Uterus (tissue), 4 donors: ENCODE results near the gene TLE4. TPM values are rescaled to one million over a fixed set of nuclear protein-coding genes. Genes with fewer than 3 reads are reported as not detected.
"Not testable (repeated sequence)": the region's sequence is repeated elsewhere in the genome, so short reads cannot be mapped to it uniquely, and the experiment has no call there.

Source experiments
- DNase-seq, 2 donors: peaks; one replicate each; pipeline ENCODE4 v3.0.0-alpha.2; 2019 to 2020
- H3K27ac ChIP-seq, 2 donors: fragments of 200-600 bp; sonication (generic); 1 replicate in 1 of 2; 2 replicates in 1 of 2; pipeline ENCODE4 v1.5.1; 2016 to 2018
- H3K27me3 ChIP-seq, 2 donors: fragments of 200-600 bp; sonication (generic); one replicate each; pipeline ENCODE4 v1.5.1; 2018 to 2019; ENCODE audit warnings: control low read depth in 1 of 2
- H3K36me3 ChIP-seq, 2 donors: fragments of 200-600 bp; sonication (generic); one replicate each; pipeline ENCODE4 v1.5.1; 2019; ENCODE audit warnings: control low read depth in 1 of 2
- H3K4me1 ChIP-seq, 2 donors: fragments of 200-600 bp; sonication (generic); one replicate each; pipeline ENCODE4 v1.5.1; 2018 to 2019; ENCODE audit warnings: control low read depth in 1 of 2
- H3K4me3 ChIP-seq, 2 donors: fragments of 200-600 bp; sonication (generic); 1 replicate in 1 of 2; 2 replicates in 1 of 2; pipeline ENCODE4 v1.5.1; 2018 to 2019; ENCODE audit warnings: mild to moderate bottlenecking in 1 of 2
- H3K9me3 ChIP-seq, 2 donors: fragments of 200-600 bp; sonication (generic); one replicate each; pipeline ENCODE4 v1.5.1; 2019; ENCODE audit warnings: control low read depth in 1 of 2
- CTCF ChIP-seq, 4 experiments: fragments of 200-600 bp in 2 of 4; fragments of 450-650 bp in 2 of 4; sonication (generic) in 2 of 4; IDR thresholded peaks; one replicate each; pipeline ENCODE4 v1.5.1; 2016 to 2019; ENCODE audit warnings: antibody characterized with exemption in 4 of 4, mild to moderate bottlenecking in 2 of 4, moderate library complexity in 1 of 4
- POLR2A ChIP-seq, 2 donors: fragments of 450-650 bp; IDR thresholded peaks; one replicate each; pipeline ENCODE4 v1.6.1; 2016; ENCODE audit warnings: antibody characterized with exemption in 2 of 2, mild to moderate bottlenecking in 1 of 2, moderate library complexity in 1 of 2
- intact Hi-C: fragments of 100-400 bp; cut with DNase I; formaldehyde crosslinking; loops from one replicate; pipeline ENCODE4 v1.15.1; 2023; ENCODE audit warnings: low total_unique reads
- total RNA-seq, 4 donors: library from RNA; depleted of rRNA in 3 of 4; stranded (reverse); fragments of >200 nt in 3 of 4; gene quantifications; one replicate each; pipeline versions ENCODE4 v1.1.0 to v1.2.4, GENCODE V29; 2014 to 2023
- donor health status: DM: yes; HTN: yes; CAD: no.

Gene TLE4
- total RNA-seq, 4 donors from 2014 or later, result 21.1 to 134 (median 35.1) TPM

DNA sequence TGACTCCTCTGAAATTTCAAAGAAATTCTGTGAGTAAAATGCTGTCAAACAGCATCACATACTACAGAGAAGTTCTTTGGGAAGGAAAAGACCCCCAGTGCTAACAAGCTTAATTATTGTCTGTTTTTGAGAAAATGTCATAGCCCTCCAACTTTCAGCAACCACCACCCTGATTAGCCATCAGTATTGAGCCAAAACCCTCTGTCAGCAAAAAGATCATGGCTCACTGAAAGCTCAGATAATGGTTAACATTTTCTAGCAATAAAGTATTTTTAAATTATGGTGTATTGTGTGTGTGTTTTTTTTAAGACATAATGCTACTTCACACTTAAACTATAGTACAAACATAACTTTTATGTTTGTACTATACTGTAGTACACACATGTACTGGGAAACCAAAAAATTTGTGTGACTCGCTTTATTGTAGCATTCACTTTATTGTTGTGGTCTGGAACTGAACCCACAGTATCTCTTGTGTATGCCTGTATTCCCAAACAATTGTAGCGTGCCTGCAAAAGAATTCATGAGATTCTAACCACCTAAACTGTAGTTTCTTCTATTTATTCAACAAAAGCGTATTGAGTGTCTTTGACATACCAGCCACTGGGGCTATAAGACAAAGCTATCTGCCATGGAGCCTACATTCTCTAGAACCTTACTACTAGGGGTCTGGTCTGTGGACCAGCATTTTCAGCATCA lies 31.6 kb downstream of the TLE4 start:
- Histone ChIP-seq H3K36me3 (no peaks in the 10 kb centered on the region), H3K4me3 (no peak overlapping the region), H3K27ac (no peak overlapping the region), H3K9me3 (no peaks in the 10 kb centered on the region), H3K27me3 (no peaks in the 10 kb centered on the region), H3K4me1 (no peaks in the 10 kb centered on the region)
- no peak for DNase-seq
- intact Hi-C loops, result no loop called here
- TF ChIP-seq CTCF (IDR thresholded peaks at IDR 0.05) (no peak), POLR2A (IDR thresholded peaks at IDR 0.05) (no peak)

DNA sequence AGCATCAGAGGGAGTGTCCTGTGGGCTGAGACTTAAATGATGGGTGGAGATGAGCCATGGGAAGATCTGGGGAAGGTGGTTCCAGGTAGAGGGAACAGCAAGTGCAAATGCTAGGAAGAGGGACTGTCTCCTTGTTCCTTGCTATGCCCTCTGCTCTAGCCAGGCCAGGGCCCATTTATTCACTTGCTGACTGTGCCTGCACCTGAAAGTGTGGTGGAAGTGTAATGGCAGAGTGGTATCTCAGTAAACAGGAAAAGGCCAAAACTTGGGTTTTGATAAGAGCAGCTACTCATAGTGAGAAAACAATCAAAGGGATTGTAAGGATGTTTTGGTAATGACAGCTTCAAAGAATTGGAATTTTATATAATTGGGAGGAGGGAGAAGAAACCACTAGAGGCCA lies 32.4 kb downstream of the TLE4 start:
- no peak overlapping the region for H3K27ac ChIP-seq
- TF ChIP-seq POLR2A (IDR thresholded peaks at IDR 0.05) (no peak), CTCF (IDR thresholded peaks at IDR 0.05) (no peak)
- H3K4me3 ChIP-seq, result no peak overlapping the region
- no peak for DNase-seq
- no peaks in the 10 kb centered on the region for H3K9me3 ChIP-seq
- intact Hi-C loops, result no loop called here
- H3K36me3 ChIP-seq, result no peaks in the 10 kb centered on the region
- H3K4me1 ChIP-seq, result no peaks in the 10 kb centered on the region
- H3K27me3 ChIP-seq, result no peaks in the 10 kb centered on the region

DNA sequence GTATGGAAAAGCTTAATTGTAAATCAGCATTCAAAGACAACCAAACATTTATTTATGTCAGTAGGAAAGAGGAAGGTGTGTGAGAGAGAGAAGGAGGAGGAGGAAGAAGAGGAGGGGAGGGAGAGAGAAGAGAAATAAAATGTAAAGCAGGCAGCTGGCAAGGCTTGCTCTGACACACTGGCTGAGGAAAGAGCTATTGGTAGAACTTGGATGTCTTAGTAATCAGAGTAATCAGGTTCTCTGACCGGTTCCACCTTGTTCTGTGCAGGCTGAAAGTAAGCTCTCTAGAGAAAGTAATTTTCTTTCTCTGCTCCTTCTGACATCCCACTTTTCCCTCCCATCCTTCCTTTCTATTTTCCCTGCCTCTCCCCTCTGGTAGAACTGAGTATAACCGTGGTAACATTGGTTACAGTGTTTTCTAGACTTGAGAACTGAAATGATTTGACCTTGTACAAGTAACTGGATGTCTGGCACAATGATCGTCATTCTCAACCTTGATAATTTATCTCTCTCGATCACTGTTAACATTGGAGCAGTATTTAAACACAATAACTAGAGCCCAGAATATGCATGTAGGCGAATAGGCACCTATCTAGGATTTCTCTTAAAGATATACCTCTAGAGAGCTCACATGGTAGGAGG lies 33.3 kb downstream of the TLE4 start:
- Histone ChIP-seq H3K27ac (no peak overlapping the region), H3K4me3 (no peak overlapping the region), H3K36me3 (no peaks in the 10 kb centered on the region), H3K4me1 (no peaks in the 10 kb centered on the region), H3K9me3 (no peaks in the 10 kb centered on the region), H3K27me3 (no peaks in the 10 kb centered on the region)
- intact Hi-C loops, result no loop called here
- TF ChIP-seq CTCF (IDR thresholded peaks at IDR 0.05), result no peak
- no peak for TF ChIP-seq POLR2A (IDR thresholded peaks at IDR 0.05)
- no peak for DNase-seq

- H3K4me1 ChIP-seq, H3K27ac ChIP-seq, DNase-seq, H3K9me3 ChIP-seq, H3K27me3 ChIP-seq, H3K4me3 ChIP-seq, intact Hi-C loops, H3K36me3 ChIP-seq: not testable (repeated sequence)
These were observed 34.8 kb downstream of the TLE4 start for GRCh38 chr9:79606529-79606928.

DNA sequence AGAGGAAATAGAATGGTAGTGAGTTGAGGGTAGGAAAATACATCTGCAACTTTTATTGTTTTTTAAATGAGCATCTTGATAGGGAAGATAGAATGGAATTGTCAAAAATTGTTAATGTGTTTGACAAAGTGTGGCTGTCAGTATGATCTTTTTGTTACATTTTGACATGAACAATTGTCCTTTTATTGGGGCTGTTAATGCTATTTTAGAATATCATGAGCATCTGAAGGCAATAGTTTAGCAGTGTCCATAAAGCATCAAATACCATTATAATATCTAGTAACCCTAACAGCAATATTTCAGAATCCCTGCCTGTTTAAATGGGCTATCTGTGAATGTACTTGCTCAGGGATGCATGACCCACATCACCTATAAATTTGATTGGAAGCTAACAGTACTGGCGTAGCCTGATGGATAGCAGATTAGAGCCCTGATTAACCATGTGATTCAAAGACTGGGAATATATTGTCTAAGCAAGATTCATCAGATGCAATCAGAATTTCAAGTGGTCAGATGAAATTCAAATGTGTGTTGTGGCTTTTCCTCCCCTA lies 37.8 kb downstream of the TLE4 start:
- intact Hi-C loops, result no loop called here
- TF ChIP-seq POLR2A (IDR thresholded peaks at IDR 0.05) (no peak), CTCF (IDR thresholded peaks at IDR 0.05) (no peak)
- H3K4me1 ChIP-seq, result peaks cover 0 to 5% of the 10 kb centered on the region in 2 donors

More for the DNA sequence above, 37.8 kb downstream of the TLE4 start:
- H3K27me3 ChIP-seq, result no peaks in the 10 kb centered on the region
- DNase-seq, result no peak
- no peak overlapping the region for H3K4me3 ChIP-seq
- H3K27ac ChIP-seq, result no peak overlapping the region
- no peaks in the 10 kb centered on the region for H3K36me3 ChIP-seq
- no peaks in the 10 kb centered on the region for H3K9me3 ChIP-seq
